Gastroesophageal sphincter (tissue), 3 donors: ENCODE results near the gene OR2T29.
"Not testable (repeated sequence)": the region's sequence is repeated elsewhere in the genome, so short reads cannot be mapped to it uniquely, and the experiment has no call there.

Source experiments
- CTCF ChIP-seq, 4 experiments: fragments of 200-600 bp in 2 of 4; fragments of 450-650 bp in 2 of 4; sonication (generic) in 1 of 4; IDR thresholded peaks; one replicate each; pipeline ENCODE4 v1.5.1; 2017 to 2019; ENCODE audit warnings: antibody characterized with exemption in 4 of 4, mild to moderate bottlenecking in 2 of 4, moderate library complexity in 2 of 4
- EP300 ChIP-seq: sonication (generic); formaldehyde crosslinking; IDR thresholded peaks from one replicate; pipeline ENCODE4 v1.6.1; 2017; ENCODE audit warnings: antibody characterized with exemption, mild to moderate bottlenecking
- POLR2A ChIP-seq, 2 donors: fragments of 450-650 bp; IDR thresholded peaks; one replicate each; pipeline ENCODE4 v1.6.1; 2017; ENCODE audit warnings: antibody characterized with exemption in 2 of 2, mild to moderate bottlenecking in 2 of 2, moderate library complexity in 1 of 2

- not testable (repeated sequence) for TF ChIP-seq CTCF (IDR thresholded peaks at IDR 0.05); POLR2A (IDR thresholded peaks at IDR 0.05); EP300
These were observed 52.4 kb downstream of the OR2T29 start for GRCh38 chr1:248510217-248510616.
